ES-I3 (cell line): ENCODE data around the gene PHYHIPL.

Experiments
- H3K36me3 ChIP-seq: 2 replicates; pipeline ENCODE4 v1.6.1; 2013; ENCODE audit warnings: mild to moderate bottlenecking, low read length, control low read depth, moderate library complexity; ENCODE audit not compliant: insufficient read depth
- H3K4me1 ChIP-seq: 2 replicates; pipeline ENCODE4 v1.6.1; 2013; ENCODE audit warnings: mild to moderate bottlenecking, control low read depth, low read length; ENCODE audit not compliant: insufficient read depth
- H3K9ac ChIP-seq: 2 replicates; pipeline ENCODE4 v1.6.1; 2013; ENCODE audit warnings: low read depth, mild to moderate bottlenecking, low read length, moderate library complexity
- H3K9me3 ChIP-seq: 2 replicates; pipeline ENCODE4 v1.6.1; 2013; ENCODE audit warnings: mild to moderate bottlenecking, low read length, moderate library complexity; ENCODE audit not compliant: control insufficient read depth, insufficient read depth

The PHYHIPL gene

GRCh38 chr10:59283456-59284091 lies 107.1 kb downstream of the PHYHIPL start:
- Histone ChIP-seq H3K4me1 (peaks cover 6% of the 10 kb centered on the region; the same call in 1 of the 2 replicates), H3K36me3 (no peaks in the 10 kb centered on the region), H3K9ac (no peak overlapping the region), H3K9me3 (no peaks in the 10 kb centered on the region)

DNA sequence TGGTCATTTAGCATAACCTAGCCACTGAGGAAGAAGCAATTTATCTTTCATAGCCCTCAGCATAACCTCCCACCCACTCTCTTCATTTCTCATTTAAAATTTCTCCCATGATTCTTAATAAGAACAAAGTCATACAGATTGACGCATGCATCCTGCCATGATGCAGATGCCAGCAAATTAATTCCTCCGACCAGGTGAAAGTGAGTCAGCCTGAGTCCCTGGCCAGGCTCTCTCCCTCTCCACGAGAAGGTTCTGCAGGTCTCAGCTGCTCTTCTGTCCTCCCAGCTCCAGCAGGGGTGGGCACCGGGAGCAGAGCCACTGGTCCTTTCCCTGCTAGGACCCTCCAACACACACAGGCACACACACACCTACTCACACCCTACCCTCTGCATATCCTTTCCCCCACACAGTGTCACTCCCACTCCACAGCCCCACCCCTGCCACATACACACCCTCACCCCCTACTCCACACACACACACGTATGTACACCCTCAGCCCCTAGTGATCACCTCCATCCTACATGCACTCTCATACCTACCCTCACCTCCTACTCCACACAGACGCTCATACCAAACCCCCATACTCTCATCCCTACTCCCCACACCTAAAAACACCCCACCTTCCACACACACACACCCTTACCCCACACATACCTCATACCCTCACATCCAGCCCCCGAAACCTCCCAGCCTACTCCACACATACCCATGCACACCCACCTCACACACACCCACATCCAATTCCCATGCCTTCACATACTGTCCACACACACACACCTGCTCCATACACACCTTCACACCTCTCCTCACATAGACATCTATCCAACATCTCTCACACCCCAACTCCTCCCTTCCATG lies 107.9 kb downstream of the PHYHIPL start:
- Histone ChIP-seq H3K36me3 (no peaks in the 10 kb centered on the region), H3K4me1 (peaks cover 9% of the 10 kb centered on the region; the same call in 1 of the 2 replicates), H3K9me3 (no peaks in the 10 kb centered on the region), H3K9ac (no peak overlapping the region)

- H3K36me3 ChIP-seq, result no peaks in the 10 kb centered on the region
- H3K9ac ChIP-seq, result no peak overlapping the region
- no peaks in the 10 kb centered on the region for H3K9me3 ChIP-seq
- H3K4me1 ChIP-seq, result peaks cover 16% of the 10 kb centered on the region; the same call in 1 of the 2 replicates
Measured at GRCh38 chr10:59285073-59285472, 108.6 kb downstream of the PHYHIPL start.

- peaks cover 20% of the 10 kb centered on the region; the same call in 1 of the 2 replicates for H3K4me1 ChIP-seq
- no peak overlapping the region for H3K9ac ChIP-seq
- no peaks in the 10 kb centered on the region for H3K36me3 ChIP-seq
- H3K9me3 ChIP-seq, result no peaks in the 10 kb centered on the region
Measured at GRCh38 chr10:59285848-59286247, 109.4 kb downstream of the PHYHIPL start.

DNA sequence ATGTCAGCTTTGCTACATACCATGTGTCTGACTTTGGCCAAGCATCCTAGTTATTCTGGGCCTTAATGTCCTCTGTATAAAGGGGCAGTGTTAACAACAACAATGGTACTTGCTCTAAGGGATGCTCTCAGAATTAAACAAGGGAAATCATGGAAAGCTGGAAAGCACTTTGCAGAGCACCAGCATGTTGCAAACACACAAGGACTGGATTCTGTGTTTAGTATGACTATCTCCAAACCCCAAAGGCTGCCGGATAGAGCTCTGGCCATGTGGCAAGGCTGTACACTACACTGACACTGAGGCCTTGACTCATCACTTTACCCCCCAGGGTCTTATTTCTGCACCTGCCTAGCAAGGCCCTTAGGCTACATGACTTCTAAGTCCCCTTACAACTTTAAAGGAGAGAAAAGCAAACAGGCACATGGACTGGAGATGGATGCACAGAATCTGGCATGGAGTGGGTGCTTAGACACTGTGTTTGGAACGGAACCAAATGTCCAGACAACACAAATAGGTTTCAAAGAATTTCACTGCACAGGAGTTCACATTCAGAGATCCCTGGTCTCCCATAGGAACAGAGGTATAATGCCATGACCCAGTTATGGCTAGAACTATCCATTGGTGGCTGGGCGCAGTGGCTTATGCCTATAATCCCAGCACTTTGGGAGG lies 111.3 kb downstream of the PHYHIPL start:
- H3K36me3 ChIP-seq, result no peaks in the 10 kb centered on the region
- no peaks in the 10 kb centered on the region for H3K9me3 ChIP-seq
- H3K9ac ChIP-seq, result no peak overlapping the region
- peaks cover 18% of the 10 kb centered on the region; the same call in 1 of the 2 replicates for H3K4me1 ChIP-seq

DNA sequence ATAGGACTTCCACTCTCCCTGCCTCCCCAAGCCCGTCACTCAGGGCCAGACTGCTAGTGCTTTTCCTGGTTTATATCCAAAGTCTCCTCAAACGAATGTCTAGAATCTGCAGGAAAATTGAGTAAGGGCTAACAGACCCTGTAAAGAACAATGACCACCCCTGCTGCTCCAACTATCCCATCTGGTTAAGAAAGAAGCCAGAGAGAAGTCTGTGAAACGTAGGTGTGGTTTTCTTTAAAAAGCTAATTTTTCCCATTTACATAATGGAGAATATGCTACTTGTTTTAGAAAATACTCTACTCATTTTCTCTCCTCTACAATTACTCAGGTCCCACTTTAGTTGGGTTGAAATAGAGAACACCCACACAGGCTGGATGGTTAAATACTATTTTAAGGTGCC lies 113.4 kb downstream of the PHYHIPL start:
- H3K4me1 ChIP-seq, result peaks cover 15% of the 10 kb centered on the region; the same call in 1 of the 2 replicates
- no peaks in the 10 kb centered on the region for H3K9me3 ChIP-seq
- no peaks in the 10 kb centered on the region for H3K36me3 ChIP-seq
- no peak overlapping the region for H3K9ac ChIP-seq

DNA sequence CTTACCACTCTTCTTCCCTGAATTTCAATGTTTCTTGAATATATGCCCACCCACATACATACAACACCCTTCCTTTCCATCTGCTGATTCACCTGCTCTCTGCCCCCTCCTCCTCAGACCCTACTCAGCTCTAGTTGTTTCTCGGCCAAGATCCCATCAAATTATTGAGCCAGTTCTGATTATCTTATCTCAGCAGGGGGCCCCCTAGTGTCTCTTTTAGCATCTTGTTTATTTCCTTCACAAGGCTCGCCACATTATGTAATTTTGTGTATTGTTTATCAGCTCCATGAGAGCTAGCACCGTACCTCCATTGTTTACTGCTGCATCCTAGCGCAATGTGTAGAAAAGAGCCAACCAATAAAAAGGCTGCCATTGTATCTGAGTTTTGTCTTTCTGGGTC lies 114.0 kb downstream of the PHYHIPL start:
- Histone ChIP-seq H3K4me1 (peaks cover 15% of the 10 kb centered on the region; the same call in 1 of the 2 replicates), H3K9ac (no peak overlapping the region), H3K36me3 (no peaks in the 10 kb centered on the region), H3K9me3 (no peaks in the 10 kb centered on the region)
